Measurements from ENCODE around the gene POLE2.

DNA sequence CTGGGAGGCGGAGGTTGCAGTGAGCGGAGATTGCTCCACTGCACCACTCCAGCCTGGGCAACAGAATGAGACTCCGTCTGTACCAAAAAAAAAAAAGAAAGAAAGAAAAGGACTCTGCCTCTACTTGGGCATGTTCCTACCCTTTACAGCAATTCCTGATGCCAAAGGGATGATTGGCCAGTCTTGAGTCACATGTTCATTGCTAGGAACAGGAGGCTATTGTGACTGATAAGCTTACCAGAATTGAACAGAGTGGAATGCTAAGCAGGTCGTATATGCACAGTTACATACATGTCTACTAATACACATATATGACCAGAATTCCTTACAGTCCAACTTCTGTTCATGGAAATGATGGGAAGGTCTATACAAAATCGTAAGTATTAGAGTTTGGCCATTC is 39.2 kb upstream of the POLE2 start:
- TF ChIP-seq POLR2AphosphoS5 (IDR thresholded peaks at IDR 0.05; ENCODE audit: low read depth, low read length), result no peak
- no peak for TF ChIP-seq POLR2A (IDR thresholded peaks at IDR 0.05; ENCODE audit: low read depth, low read length)

Measured in GM12892 (cell line).